HUES6 (cell line): ENCODE results near the gene IL1RAPL2.
"Not testable (repeated sequence)": the region's sequence is repeated elsewhere in the genome, so short reads cannot be mapped to it uniquely, and the experiment has no call there.

Source experiments
- H3K27ac ChIP-seq: 2 replicates; pipeline ENCODE4 v1.7.0; 2013; ENCODE audit warnings: low read depth, mild to moderate bottlenecking, low read length, inconsistent platforms
- H3K27me3 ChIP-seq: 2 replicates; pipeline ENCODE4 v1.6.1; 2013; ENCODE audit warnings: low read length; ENCODE audit not compliant: control insufficient read depth, insufficient read depth
- H3K36me3 ChIP-seq: 2 replicates; pipeline ENCODE4 v1.6.1; 2013; ENCODE audit warnings: low read length; ENCODE audit not compliant: control insufficient read depth, insufficient read depth
- H3K4me1 ChIP-seq: 2 replicates; pipeline ENCODE4 v1.6.1; 2013; ENCODE audit warnings: low read length; ENCODE audit not compliant: control insufficient read depth, insufficient read depth
- H3K4me3 ChIP-seq: 2 replicates; pipeline ENCODE4 v1.5.1; 2013; ENCODE audit warnings: low read depth, low read length
- H3K9ac ChIP-seq: one replicate; pipeline ENCODE4 v1.6.1; 2013; ENCODE audit warnings: mild to moderate bottlenecking, low read length
- H3K9me3 ChIP-seq: 2 replicates; pipeline ENCODE4 v1.6.1; 2013; ENCODE audit warnings: low read depth, low read length; ENCODE audit not compliant: control insufficient read depth, insufficient read depth

The IL1RAPL2 gene

GRCh38 chrX:105650986-105651385 is 1085.0 kb downstream of the IL1RAPL2 start:
- Histone ChIP-seq H3K36me3 (no peaks in the 10 kb centered on the region), H3K27ac (no peak overlapping the region), H3K9me3 (no peaks in the 10 kb centered on the region), H3K4me3 (no peak overlapping the region), H3K9ac (no peak overlapping the region), H3K27me3 (no peaks in the 10 kb centered on the region; the same call in 1 of the 2 replicates), H3K4me1 (peaks cover 15% of the 10 kb centered on the region)

- H3K27ac ChIP-seq = no peak overlapping the region
- H3K27me3 ChIP-seq = peaks cover 3% of the 10 kb centered on the region; the same call in 1 of the 2 replicates
- peaks cover under 1% of the 10 kb centered on the region; the same call in 1 of the 2 replicates for H3K4me1 ChIP-seq
- no peaks in the 10 kb centered on the region for H3K9me3 ChIP-seq
- H3K9ac ChIP-seq = no peak overlapping the region
- H3K4me3 ChIP-seq = no peak overlapping the region
- no peaks in the 10 kb centered on the region for H3K36me3 ChIP-seq
Measured at GRCh38 chrX:105653891-105654290, 1087.9 kb downstream of the IL1RAPL2 start.

- Histone ChIP-seq H3K4me3 (no peak overlapping the region), H3K27ac (no peak overlapping the region), H3K9ac (no peak overlapping the region), H3K36me3 (no peaks in the 10 kb centered on the region), H3K27me3 (peaks cover 3% of the 10 kb centered on the region; the same call in 1 of the 2 replicates), H3K9me3 (no peaks in the 10 kb centered on the region), H3K4me1 (no peaks in the 10 kb centered on the region)
Measured at GRCh38 chrX:105658136-105658535, 1092.1 kb downstream of the IL1RAPL2 start.

- Histone ChIP-seq H3K9me3 (no peaks in the 10 kb centered on the region), H3K27me3 (no peaks in the 10 kb centered on the region; the same call in 1 of the 2 replicates), H3K4me3 (no peak overlapping the region), H3K4me1 (no peaks in the 10 kb centered on the region), H3K27ac (no peak overlapping the region), H3K36me3 (no peaks in the 10 kb centered on the region), H3K9ac (no peak overlapping the region)
Measured at GRCh38 chrX:105662248-105662647, 1096.2 kb downstream of the IL1RAPL2 start.

GRCh38 chrX:105664243-105664642 is 1098.2 kb downstream of the IL1RAPL2 start:
- H3K4me1 ChIP-seq = no peaks in the 10 kb centered on the region
- no peak overlapping the region for H3K27ac ChIP-seq
- H3K9ac ChIP-seq = no peak overlapping the region
- H3K4me3 ChIP-seq = no peak overlapping the region
- H3K36me3 ChIP-seq = no peaks in the 10 kb centered on the region
- no peaks in the 10 kb centered on the region for H3K9me3 ChIP-seq
- no peaks in the 10 kb centered on the region; the same call in 1 of the 2 replicates for H3K27me3 ChIP-seq

GRCh38 chrX:105684288-105684687 is 1118.3 kb downstream of the IL1RAPL2 start:
- H3K4me3 ChIP-seq, H3K9ac ChIP-seq, H3K36me3 ChIP-seq, H3K27ac ChIP-seq, H3K9me3 ChIP-seq, H3K27me3 ChIP-seq, H3K4me1 ChIP-seq: not testable (repeated sequence)

- no peak overlapping the region for H3K27ac ChIP-seq
- no peaks in the 10 kb centered on the region; the same call in 1 of the 2 replicates for H3K27me3 ChIP-seq
- peaks cover 12% of the 10 kb centered on the region; the same call in 1 of the 2 replicates for H3K4me1 ChIP-seq
- no peak overlapping the region for H3K4me3 ChIP-seq
- no peaks in the 10 kb centered on the region for H3K9me3 ChIP-seq
- H3K9ac ChIP-seq = no peak overlapping the region
- no peaks in the 10 kb centered on the region for H3K36me3 ChIP-seq
Measured at GRCh38 chrX:105694839-105695238, 1128.8 kb downstream of the IL1RAPL2 start.

- H3K36me3 ChIP-seq = no peaks in the 10 kb centered on the region
Measured at GRCh38 chrX:105695451-105695850, 1129.5 kb downstream of the IL1RAPL2 start.

GRCh38 chrX:105696870-105697269 is 1130.9 kb downstream of the IL1RAPL2 start:
- Histone ChIP-seq H3K9ac (no peak overlapping the region), H3K9me3 (no peaks in the 10 kb centered on the region), H3K4me1 (peaks cover 32% of the 10 kb centered on the region), H3K27ac (no peak overlapping the region), H3K27me3 (no peaks in the 10 kb centered on the region; the same call in 1 of the 2 replicates), H3K36me3 (no peaks in the 10 kb centered on the region), H3K4me3 (no peak overlapping the region)

More at GRCh38 chrX:105695451-105695850, 1129.5 kb downstream of the IL1RAPL2 start:
- H3K4me3 ChIP-seq = no peak overlapping the region
- no peaks in the 10 kb centered on the region; the same call in 1 of the 2 replicates for H3K27me3 ChIP-seq
- H3K9ac ChIP-seq = no peak overlapping the region
- peaks cover 18% of the 10 kb centered on the region for H3K4me1 ChIP-seq
- H3K9me3 ChIP-seq = no peaks in the 10 kb centered on the region
- no peak overlapping the region for H3K27ac ChIP-seq

- H3K4me3 ChIP-seq = no peak overlapping the region
- no peaks in the 10 kb centered on the region for H3K9me3 ChIP-seq
- H3K27me3 ChIP-seq = no peaks in the 10 kb centered on the region; the same call in 1 of the 2 replicates
- H3K36me3 ChIP-seq = no peaks in the 10 kb centered on the region
- H3K9ac ChIP-seq = no peak overlapping the region
- no peak overlapping the region for H3K27ac ChIP-seq
- peaks cover 34% of the 10 kb centered on the region for H3K4me1 ChIP-seq
Measured at GRCh38 chrX:105697984-105698781, 1132.2 kb downstream of the IL1RAPL2 start.

- Histone ChIP-seq H3K9ac (no peak overlapping the region), H3K4me1 (peaks cover 34% of the 10 kb centered on the region), H3K27ac (no peak overlapping the region), H3K9me3 (no peaks in the 10 kb centered on the region), H3K36me3 (no peaks in the 10 kb centered on the region), H3K27me3 (no peaks in the 10 kb centered on the region; the same call in 1 of the 2 replicates), H3K4me3 (no peak overlapping the region)
Measured at GRCh38 chrX:105700331-105700730, 1134.3 kb downstream of the IL1RAPL2 start.
